ENCODE measurements around the gene RUNX1.
A peak's percentile ranks its signal among the peaks of the same experiment; 100 is the strongest.

The RUNX1 gene

GRCh38 chr21:34942911-34943310, 106.2 kb downstream of the RUNX1 start:
- Histone ChIP-seq H3K4me1 (ENCODE audit: low read length) (peaks cover 63% of the 10 kb centered on the region), H3K4me3 (ENCODE audit: low read length) (peak overlapping the region; percentile 49)

GRCh38 chr21:34941162-34941561, 107.9 kb downstream of the RUNX1 start:
- Histone ChIP-seq H2AFZ (ENCODE audit: low read depth, low read length) (no peak overlapping the region), H3K9ac (ENCODE audit: low read length) (no peak overlapping the region), H3K36me3 (replicated peaks; ENCODE audit: low read depth, low read length) (no peaks in the 10 kb centered on the region), H3K27me3 (ENCODE audit: low read depth, low read length) (no peaks in the 10 kb centered on the region), H3K27ac (ENCODE audit: low read length) (no peak overlapping the region), H3K9me3 (ENCODE audit: insufficient read depth, low read length) (no peaks in the 10 kb centered on the region), H3K4me3 (ENCODE audit: low read length) (no peak overlapping the region), H4K20me1 (ENCODE audit: insufficient read depth, low read length) (peaks cover 32% of the 10 kb centered on the region; the same call in 1 of the 2 replicates), H3K4me2 (ENCODE audit: low read length) (no peak overlapping the region), H3K79me2 (ENCODE audit: low read length) (peaks cover 11% of the 10 kb centered on the region; the same call in 1 of the 2 replicates), H3K4me1 (ENCODE audit: low read length) (peaks cover 59% of the 10 kb centered on the region)
- TF ChIP-seq EZH2phosphoT487 (IDR thresholded peaks at IDR 0.05; ENCODE audit: low read depth) (no peak), CTCF (IDR thresholded peaks at IDR 0.05; ENCODE audit: low read depth, low read length) (no peak)

More at GRCh38 chr21:34942911-34943310, 106.2 kb downstream of the RUNX1 start:
- Histone ChIP-seq H3K9me3 (ENCODE audit: insufficient read depth, low read length) (no peaks in the 10 kb centered on the region), H3K27me3 (ENCODE audit: low read depth, low read length) (no peaks in the 10 kb centered on the region), H2AFZ (ENCODE audit: low read depth, low read length) (no peak overlapping the region), H3K9ac (ENCODE audit: low read length) (peak overlapping the region; percentile 33; the same call in 1 of the 2 replicates), H3K36me3 (replicated peaks; ENCODE audit: low read depth, low read length) (no peaks in the 10 kb centered on the region), H3K4me2 (ENCODE audit: low read length) (peak overlapping the region; percentile 53), H4K20me1 (ENCODE audit: insufficient read depth, low read length) (peaks cover 31% of the 10 kb centered on the region; the same call in 1 of the 2 replicates), H3K79me2 (ENCODE audit: low read length) (peaks cover 11% of the 10 kb centered on the region; the same call in 1 of the 2 replicates), H3K27ac (ENCODE audit: low read length) (peak overlapping the region; percentile 34)
- TF ChIP-seq EZH2phosphoT487 (IDR thresholded peaks at IDR 0.05; ENCODE audit: low read depth) = no peak
- no peak for TF ChIP-seq CTCF (IDR thresholded peaks at IDR 0.05; ENCODE audit: low read depth, low read length)

- H3K79me2 ChIP-seq (ENCODE audit: low read length) = peaks cover 11% of the 10 kb centered on the region; the same call in 1 of the 2 replicates
- peak overlapping the region; percentile 4; the same call in 1 of the 2 replicates for H3K4me2 ChIP-seq (ENCODE audit: low read length)
- no peak for TF ChIP-seq EZH2phosphoT487 (IDR thresholded peaks at IDR 0.05; ENCODE audit: low read depth)
- no peak for TF ChIP-seq CTCF (IDR thresholded peaks at IDR 0.05; ENCODE audit: low read depth, low read length)
- H3K27me3 ChIP-seq (ENCODE audit: low read depth, low read length) = no peaks in the 10 kb centered on the region
- no peaks in the 10 kb centered on the region for H3K9me3 ChIP-seq (ENCODE audit: insufficient read depth, low read length)
- H3K27ac ChIP-seq (ENCODE audit: low read length) = no peak overlapping the region
- peaks cover 29% of the 10 kb centered on the region; the same call in 1 of the 2 replicates for H4K20me1 ChIP-seq (ENCODE audit: insufficient read depth, low read length)
- no peak overlapping the region for H3K4me3 ChIP-seq (ENCODE audit: low read length)
- peaks cover 49% of the 10 kb centered on the region for H3K4me1 ChIP-seq (ENCODE audit: low read length)
- no peak overlapping the region for H3K9ac ChIP-seq (ENCODE audit: low read length)
- H3K36me3 ChIP-seq (replicated peaks; ENCODE audit: low read depth, low read length) = no peaks in the 10 kb centered on the region
- no peak overlapping the region for H2AFZ ChIP-seq (ENCODE audit: low read depth, low read length)
Observed at GRCh38 chr21:34939673-34940331, 109.3 kb downstream of the RUNX1 start.

GRCh38 chr21:34938089-34938764, 110.9 kb downstream of the RUNX1 start:
- peaks cover 7% of the 10 kb centered on the region; the same call in 1 of the 2 replicates for H3K79me2 ChIP-seq (ENCODE audit: low read length)
- no peaks in the 10 kb centered on the region for H3K9me3 ChIP-seq (ENCODE audit: insufficient read depth, low read length)
- no peak overlapping the region for H3K9ac ChIP-seq (ENCODE audit: low read length)
- H3K27me3 ChIP-seq (ENCODE audit: low read depth, low read length) = no peaks in the 10 kb centered on the region
- H3K4me2 ChIP-seq (ENCODE audit: low read length) = peak overlapping the region; percentile 3
- H3K4me3 ChIP-seq (ENCODE audit: low read length) = no peak overlapping the region
- peaks cover 45% of the 10 kb centered on the region for H3K4me1 ChIP-seq (ENCODE audit: low read length)
- TF ChIP-seq EZH2phosphoT487 (IDR thresholded peaks at IDR 0.05; ENCODE audit: low read depth) = no peak
- H4K20me1 ChIP-seq (ENCODE audit: insufficient read depth, low read length) = peaks cover 29% of the 10 kb centered on the region
- H3K36me3 ChIP-seq (replicated peaks; ENCODE audit: low read depth, low read length) = no peaks in the 10 kb centered on the region
- no peak overlapping the region for H2AFZ ChIP-seq (ENCODE audit: low read depth, low read length)
- no peak overlapping the region for H3K27ac ChIP-seq (ENCODE audit: low read length)
